ENCODE data around the gene TRPM2. TPM values are rescaled to one million over a fixed set of nuclear protein-coding genes. Genes with fewer than 3 reads are reported as not detected.

The TRPM2 gene
- 1 to 10 TPM; 2.9 to 7.0 (median 6.1) TPM for total RNA-seq

DNA sequence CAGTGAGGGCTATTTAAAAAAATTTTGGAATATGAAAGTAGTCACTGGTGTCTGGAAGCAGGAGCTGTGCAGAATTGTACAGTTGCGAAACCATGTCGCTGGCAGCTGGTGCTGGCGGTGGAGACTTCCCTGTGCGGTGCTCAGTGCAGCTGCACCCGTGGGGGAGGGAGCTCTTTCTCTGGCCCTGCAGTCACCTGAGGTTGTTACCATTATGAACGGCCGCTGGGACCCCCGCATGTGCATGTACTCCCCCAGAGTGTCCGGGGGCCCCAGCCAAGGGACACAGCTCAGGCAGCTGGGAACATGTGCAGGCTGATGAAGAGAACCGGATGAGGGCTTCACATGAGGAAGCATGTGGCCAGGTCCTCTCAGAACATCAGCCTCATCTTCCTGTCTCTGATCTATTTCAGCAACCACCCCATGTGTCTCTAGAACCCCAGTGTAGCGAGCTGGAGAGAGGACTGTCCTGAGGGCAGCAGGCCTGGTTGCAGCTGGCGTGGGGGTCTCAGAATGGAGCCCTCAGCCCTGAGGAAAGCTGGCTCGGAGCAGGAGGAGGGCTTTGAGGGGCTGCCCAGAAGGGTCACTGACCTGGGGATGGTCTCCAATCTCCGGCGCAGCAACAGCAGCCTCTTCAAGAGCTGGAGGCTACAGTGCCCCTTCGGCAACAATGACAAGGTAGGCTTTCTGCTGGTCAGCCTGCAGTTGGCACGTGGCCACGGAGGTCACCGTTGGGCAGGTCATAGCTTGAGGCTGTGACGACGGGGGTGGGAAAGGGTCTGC, at the start of gene TRPM2:
Gene TRPM2 (plus strand): TSS at position 431 of the 780 bp plus-strand sequence. CDS start 80 bp downstream, at position 511.
- TF ChIP-seq, protein P1, sequence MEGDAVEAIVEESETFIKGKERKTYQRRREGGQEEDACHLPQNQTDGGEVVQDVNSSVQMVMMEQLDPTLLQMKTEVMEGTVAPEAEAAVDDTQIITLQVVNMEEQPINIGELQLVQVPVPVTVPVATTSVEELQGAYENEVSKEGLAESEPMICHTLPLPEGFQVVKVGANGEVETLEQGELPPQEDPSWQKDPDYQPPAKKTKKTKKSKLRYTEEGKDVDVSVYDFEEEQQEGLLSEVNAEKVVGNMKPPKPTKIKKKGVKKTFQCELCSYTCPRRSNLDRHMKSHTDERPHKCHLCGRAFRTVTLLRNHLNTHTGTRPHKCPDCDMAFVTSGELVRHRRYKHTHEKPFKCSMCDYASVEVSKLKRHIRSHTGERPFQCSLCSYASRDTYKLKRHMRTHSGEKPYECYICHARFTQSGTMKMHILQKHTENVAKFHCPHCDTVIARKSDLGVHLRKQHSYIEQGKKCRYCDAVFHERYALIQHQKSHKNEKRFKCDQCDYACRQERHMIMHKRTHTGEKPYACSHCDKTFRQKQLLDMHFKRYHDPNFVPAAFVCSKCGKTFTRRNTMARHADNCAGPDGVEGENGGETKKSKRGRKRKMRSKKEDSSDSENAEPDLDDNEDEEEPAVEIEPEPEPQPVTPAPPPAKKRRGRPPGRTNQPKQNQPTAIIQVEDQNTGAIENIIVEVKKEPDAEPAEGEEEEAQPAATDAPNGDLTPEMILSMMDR (IDR thresholded peaks at IDR 0.05; ENCODE audit: low read depth), result no peak

- TF ChIP-seq, protein P1 (IDR thresholded peaks at IDR 0.05; ENCODE audit: low read depth), result no peak
These were observed 49.3 kb upstream of the TRPM2 start for GRCh38 chr21:44304011-44304616.

DNA sequence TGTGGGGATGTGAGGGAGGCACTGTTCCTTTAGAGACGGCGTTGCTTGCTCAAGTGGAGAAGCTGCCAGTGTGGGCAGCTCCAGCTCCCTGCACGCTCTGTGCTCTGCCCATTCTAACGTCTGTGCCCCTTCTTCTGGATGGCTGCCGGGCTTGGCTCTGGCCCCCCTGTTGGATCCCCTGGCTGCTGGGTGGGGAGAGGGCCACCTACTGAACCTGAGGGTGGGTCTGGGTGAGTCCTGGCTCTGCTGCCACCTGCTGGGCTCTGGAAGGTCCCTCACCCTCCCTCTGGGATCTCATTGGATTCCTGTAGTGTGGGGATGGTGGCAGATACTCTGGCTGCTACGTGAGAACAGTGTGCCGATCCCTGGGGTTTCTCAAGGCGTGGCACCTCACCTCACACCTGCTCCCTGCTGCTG, 48.5 kb upstream of the TRPM2 start:
- TF ChIP-seq, protein P1 (IDR thresholded peaks at IDR 0.05; ENCODE audit: low read depth), result no peak

DNA sequence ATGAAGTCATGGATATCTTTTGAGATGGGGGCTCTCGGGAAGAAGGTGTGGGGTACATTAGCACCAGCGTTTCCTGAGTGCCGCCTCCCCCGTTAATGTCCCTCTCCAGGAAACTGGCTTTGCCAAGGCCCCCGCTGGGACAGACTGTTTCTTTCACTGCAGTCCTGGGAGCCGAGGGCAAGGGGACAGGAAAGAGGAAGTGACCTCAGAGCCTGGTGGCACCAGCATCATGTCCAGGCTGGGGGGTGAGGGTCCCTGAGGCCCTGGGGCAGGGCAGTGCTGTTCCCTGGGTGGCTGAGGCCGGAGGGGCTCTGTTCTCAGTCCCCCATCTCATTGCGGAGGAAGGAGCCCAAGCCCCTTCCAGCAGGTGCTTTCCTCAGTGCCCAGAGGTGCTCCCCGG, 47.7 kb upstream of the TRPM2 start:
- TF ChIP-seq, protein P1 (IDR thresholded peaks at IDR 0.05; ENCODE audit: low read depth), result no peak

GRCh38 chr21:44306936-44307704, 46.3 kb upstream of the TRPM2 start:
- TF ChIP-seq, protein P1 (IDR thresholded peaks at IDR 0.05; ENCODE audit: low read depth), result no peak

DNA sequence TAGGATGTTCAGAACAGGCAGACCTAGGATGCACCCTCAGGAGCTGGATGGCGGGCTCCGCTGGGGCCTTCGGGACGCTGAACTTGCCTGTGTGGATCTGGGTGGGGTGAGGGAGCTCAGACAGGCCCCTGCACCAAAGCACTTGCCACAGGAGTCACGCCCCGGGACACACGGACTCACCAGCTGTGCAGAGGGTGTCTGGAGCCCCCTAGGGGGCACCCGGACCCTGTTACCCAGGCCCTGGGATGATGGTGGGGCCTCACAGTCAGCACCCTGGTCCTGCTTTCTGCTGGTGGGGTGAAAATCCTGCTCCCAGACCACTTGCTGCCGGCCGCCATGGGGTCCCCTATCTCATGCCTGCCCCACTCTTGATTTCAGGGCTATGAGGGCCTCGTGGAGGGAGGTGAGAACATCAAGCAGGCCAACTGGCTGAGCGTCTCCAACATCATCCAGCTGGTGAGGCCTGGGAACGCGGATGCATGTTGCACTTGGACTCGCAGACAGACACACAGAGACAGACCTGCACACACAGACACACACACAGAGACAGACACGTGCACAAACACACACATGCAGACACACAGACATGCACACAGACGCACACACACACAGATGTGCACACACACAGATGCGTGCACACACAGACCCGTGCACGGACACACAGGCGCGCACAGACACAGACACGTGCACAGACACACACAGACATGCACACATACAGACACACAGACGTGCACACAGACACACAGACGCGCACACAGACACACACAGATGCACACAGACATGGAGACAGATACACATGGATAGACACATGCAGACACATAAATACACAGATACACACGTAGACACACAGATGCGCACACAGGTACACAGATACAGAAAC, 42.6 kb upstream of the TRPM2 start:
- TF ChIP-seq, protein P1 (IDR thresholded peaks at IDR 0.05; ENCODE audit: low read depth), result no peak

Data from subcutaneous adipose tissue (tissue), 4 donors.